Stimulated activated naive CD8-positive, alpha-beta T cell treated with anti-CD3 and anti-CD28 coated beads, Interleukin-15, Interleukin-2, amounts not matched to agents 100 U/mL and 50 U/mL, for 24 hours (primary cell): ENCODE measurements around the gene SH2D4B.

Source experiments
- ATAC-seq: fragments of 150-1000 bp; cut with Tn5 transposase; one replicate; pipeline ENCODE4 v1.10.0; 2021
- DNase-seq: peaks from one replicate; pipeline ENCODE4 v3.0.0; 2021

Gene SH2D4B

DNA sequence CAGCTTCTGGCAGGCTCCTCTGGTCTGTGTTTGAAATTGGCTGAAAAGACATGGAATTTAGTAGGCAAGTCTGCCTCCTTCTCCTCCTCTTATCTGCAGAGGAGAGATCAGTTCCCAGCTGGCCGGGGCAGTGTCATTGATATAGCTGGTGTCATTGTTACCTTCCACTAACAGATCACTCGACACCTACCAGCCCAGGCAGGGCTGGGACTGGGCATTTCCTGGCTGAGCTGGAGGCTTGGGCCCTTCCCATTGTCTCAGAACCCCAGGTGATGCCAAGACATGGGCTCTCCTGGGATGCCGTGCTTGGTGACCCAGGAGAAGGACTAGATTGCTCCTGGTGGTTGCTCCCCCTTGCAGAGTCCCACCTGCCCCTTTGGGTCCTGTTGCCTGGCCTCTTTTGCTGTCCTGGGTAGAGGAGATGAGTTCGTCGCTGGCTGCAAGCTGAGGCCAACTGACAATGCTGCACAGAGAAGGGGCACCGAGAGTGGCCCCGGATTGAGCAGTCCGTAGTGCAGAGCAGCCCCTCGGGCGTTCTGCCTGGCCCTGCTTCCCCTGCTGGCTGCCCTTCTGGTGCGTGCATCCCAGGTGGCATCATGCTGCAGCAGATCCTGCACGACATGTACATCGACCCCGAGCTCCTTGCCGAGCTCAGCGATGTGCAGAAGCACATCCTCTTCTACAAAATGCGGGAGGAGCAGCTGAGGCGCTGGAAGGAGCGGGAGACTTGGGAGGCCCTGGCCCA, at the start of gene SH2D4B:
Gene SH2D4B (plus strand): TSS at position 167 of the 745 bp plus-strand sequence. CDS start 430 bp downstream, at position 597.
- DNase-seq = no peak
- no peak for ATAC-seq

DNA sequence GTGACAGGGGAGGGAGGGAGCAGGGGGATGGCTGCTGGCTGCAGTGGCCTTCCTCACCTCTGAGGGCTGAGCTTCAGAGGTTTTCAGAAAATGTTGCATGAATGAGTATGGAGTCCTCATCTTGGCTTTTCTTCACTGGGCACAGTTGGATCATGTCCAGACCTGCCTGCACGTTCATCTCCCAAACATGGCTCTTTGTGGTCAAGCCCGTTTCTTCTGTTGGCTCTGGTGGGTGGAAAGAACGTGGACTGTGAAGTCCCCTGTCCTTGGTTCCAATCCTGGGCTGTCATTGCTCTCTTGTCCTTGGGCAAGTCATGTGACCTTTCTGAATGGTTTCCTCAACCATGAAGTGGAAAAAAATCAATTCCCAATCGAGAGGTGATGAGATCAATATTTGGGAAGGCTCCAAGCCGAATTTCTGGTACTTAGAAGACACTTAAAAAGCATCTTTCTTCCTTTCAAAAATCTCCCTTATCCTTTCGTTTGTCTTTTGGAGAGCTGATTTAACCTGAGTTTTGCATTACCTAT, 49.1 kb upstream of the SH2D4B start:
- no peak for ATAC-seq
- no peak for DNase-seq

DNA sequence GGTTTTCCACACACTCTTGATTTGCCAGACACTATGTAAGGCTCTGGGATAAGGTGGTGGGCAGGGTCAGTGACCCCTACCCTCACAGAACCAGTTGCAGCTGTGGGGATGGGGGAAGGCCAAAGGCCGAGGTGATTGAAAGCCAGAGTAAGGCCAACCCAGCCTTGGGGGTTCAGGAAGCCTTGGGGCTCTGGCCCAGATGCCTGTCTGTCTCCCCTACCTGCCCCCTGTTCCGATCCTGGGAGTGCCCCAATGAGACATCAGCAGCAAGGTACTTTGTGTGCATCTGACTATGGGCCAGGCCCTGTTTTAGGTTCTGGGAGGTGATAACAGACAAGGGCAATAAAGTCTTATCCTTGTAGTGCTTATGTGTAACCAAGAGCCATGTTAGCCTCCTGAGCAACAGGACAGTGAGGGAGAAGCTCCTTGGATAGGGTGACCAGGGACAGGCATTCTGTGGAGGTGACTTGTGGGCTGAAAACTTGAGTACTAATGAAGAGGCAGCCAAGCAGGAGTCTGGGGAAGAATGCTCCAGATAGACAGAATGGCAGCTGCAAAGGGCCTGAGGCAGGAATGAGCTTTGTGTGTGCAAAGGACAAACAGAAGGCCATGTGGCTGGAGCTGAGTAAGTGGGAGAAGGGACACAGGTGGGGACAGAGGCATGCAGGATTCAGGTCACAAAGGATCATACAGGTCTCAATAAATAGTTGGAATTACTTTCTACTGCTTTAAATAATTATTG, 48.2 kb upstream of the SH2D4B start:
- DNase-seq = no peak
- no peak for ATAC-seq

DNA sequence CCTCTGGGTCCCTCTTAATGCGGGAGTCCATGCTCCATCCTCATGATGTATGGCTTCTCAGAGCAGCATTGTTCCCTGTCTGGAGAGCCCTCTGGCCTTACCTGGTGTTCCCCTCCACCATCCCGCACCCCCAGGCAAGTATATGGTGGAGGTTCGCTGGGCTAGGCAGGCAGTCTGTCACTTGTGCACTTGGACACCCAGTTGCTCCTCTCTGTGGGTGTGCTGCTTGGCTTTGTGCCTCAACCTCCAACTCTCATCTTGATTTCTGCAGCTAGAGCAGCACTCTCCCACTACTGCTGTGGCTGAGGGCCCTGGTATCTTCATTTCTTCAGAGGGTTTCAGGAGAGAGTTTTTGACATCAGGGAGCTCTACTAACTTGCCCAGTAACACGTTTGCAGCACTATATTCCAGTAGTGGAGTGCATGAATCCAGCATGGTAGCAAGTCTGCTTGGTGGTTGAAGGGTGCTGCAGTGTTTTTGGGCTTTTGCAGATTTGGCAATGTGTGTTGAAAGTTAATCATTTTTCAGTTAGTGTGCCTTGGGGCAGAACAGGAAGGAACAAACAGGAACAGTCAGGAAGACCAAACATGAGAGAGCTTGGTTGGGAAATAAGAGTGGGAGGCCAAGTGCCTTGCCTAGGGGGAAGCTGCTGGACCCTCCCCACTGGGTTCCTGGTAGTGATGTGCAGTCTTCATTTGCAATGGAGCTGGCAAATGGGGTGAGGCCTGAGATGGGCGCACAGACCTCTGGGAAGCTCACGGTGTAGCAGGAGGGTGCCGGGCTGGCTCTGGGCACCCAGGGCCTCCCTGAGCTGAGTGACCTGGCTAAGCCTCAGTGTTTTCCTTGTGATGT, 46.2 kb upstream of the SH2D4B start:
- no peak for ATAC-seq
- DNase-seq = no peak

DNA sequence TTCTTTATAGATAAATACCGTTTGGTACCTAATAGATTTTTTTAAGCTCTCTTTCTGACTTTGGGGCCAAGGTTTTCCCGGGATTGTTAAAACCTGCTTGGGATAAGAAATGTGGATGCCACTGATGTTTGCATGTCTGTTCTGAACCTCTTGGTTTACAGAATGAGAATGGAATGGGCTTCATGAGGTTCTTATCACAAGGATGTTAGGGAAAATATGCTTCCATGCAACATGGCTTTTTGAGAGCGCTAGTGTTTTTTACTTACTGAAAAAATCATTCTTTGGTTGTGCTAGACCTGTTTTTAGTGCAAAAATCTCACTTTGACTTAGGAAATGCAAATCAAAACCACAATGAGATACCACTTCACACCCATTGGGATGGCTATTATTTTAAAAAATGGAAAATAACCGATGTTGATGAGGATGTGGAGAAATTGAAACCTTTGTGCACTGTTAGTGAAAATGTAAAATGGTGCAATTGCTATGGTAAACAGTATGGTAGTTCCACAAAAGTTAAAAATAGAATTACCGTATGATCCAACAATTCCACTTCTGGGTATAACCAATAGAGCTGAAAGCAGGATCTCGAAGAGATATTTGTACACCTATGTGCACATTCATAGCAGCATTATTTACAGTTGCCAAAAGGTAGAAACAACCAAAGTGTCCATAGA, 44.7 kb upstream of the SH2D4B start:
- DNase-seq (no peak), ATAC-seq (no peak)

DNA sequence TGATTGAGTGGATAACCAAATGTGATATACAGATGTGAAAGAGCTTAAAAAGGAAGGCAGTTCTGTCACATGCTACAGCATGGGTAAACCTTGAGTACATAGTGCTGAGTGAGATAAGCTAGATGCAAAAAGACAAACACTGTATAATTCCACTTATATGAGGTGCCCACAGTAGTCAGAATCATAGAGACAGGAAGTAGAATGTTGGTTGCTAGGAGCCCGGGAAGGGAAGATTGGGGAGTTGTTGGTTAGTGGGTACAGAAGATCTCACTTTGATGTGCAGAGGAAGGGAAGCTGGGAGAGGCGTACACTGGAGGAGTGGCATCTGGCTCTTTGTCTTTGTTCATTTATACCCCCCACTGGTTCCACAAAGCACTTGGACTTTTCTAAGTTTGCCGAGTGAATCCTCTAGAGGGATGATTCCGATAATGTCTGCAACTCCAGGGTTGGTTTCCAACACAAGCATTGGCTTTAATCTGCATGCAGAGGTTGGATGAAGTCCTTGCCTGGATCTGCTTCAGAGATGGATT, 44.1 kb upstream of the SH2D4B start:
- DNase-seq = no peak

DNA sequence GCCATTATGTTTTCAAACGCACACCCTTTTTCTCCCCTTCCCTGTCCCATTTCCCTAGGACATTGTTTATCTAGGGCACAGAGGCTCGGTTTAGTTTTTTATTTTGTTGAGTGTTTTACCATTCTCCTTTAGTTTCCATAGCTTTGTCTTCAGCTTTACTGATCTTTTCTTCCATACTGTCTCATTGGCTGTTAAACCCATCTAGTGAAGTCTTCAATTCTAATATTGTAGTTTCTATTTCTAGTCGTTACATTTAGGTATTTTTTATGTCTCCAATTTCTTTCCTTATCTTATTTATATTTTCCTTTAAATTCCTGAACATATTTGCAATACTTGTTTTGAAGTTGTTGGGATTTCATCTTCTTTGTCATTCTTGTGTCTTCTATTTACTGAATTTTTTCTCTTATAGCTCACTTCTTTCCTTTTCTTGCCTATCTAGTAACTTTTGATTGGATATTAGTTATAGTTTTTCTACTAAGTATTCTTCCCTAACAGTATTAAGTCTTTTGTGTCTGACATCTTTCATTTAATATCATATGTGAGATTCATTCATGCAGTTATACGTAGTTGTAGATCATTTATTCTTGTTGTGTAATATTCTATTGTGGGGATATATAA, 41.0 kb upstream of the SH2D4B start:
- no peak for ATAC-seq
- no peak for DNase-seq

More for the DNA sequence above, 44.1 kb upstream of the SH2D4B start:
- peak; percentile 64 for ATAC-seq

DNA sequence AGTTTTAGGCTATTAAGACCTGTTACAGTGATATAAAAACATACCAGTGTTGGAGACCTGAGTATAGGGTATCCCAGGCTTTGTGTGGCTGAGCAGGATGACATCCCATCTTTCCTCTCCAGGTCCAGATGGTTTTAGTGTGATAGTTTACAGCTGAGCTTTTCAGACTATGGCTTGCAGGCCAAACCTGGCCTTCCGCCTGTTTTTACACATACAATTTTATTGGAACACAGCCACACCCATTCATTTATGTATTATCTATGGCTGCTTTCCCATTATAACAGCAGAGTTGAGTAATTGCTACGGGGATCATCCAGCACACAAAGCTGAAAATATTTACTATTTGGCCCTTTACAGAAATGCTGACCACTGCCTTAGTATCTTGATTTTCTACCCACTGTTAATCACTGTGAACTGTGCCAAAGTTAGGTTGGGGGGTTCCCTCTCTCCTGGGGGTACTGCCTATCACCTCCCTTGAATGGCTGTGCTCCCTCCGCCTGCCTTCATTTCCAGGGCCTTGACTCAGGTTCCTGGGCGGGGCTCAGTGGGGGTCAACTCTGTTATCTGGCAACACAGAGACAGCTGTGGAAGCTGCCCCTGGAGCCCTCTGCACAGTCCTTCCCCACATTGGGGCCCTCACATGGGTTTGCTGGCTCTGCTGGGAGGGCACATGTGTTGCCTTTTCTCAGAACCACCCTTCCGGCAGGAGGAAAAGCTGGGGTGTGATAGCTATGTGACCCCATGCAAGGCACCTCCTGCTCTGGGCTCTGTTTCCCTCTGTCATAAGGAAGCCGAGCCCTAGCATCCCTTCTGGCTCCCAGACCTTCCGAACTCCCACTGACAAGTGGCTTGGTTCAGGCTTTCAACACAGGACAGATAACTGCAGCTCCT, 40.3 kb upstream of the SH2D4B start:
- ATAC-seq = no peak
- no peak for DNase-seq

DNA sequence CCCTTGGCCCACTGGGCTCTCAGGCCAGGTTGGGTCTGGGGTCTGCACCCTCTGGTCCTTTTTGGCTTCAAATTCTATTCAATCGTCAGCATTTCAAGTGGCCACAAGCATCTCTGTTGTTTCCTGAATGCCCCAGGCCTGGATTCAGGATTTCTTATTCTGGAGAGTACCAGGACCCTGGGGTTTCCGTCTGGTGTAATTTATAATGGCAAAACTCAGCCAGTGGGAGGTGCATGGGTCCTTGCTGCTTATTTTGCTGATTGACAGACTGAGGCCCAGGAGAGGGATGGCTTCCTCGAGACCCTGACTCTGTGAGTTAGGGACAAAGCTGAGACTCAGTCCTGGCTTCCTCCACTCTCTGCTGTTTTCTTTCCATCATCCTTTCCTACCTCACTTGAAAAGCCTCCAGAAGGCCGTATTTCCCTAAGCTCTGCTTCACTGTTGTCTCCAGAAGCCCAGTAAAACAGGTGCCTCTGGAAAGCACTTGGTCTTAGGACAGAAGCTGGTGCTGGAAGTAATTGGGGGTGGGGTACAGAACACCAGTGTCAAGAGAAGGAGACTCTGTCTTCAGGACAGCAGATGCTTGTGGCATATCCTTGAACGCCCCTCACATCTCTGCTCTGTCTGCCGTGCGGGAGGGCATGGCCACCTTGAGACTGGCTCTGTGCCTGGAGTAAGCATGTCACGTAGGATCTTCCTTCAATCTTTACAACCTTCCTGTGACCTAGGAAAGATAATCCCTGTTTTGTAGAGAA, 39.4 kb upstream of the SH2D4B start:
- peak; percentile 4 for ATAC-seq
- no peak for DNase-seq

DNA sequence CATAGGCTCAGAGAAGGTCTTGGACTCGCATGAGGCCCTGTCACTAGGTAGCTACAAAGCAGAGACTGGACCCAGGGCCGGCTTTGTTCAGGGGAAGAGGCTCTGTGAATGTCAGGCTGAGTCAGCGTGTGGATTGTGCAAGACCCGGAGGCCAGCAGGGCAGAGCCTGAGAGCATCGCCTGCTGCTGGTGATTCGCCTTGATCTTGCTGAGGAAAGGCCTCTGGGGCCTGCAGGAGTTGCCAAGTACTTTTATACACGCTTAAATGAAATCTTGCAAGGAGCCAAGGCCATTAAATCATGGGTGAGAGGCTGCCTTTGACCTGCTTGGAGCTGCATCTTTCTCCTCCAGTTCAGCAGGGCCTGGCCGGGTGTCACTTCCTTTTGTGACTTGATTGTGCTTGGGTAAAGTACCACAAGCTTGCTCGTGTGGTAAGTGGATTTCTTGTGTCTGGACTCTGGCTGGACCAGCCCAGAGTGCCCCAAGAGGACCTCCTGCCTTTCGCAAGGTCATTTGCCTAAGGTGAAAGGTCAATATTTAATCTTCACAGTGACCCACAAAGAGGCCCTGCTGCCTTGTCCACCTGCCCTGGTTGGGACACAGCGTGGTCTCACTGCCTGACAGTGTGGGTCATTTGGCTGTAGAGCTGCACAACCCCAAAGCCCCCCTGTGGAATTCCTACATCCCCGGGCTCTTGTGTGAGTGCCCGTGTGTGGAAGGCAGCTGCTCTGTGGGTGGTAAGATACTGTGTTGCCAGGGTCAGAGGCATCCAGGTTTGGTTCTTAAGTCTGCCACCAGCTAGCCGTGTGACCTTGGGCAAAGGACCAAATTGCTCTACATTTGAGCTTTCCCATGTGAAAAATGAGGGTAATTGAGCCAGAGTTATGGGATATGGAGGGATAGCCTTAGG, 38.6 kb upstream of the SH2D4B start:
- peak; percentile 80 for DNase-seq
- ATAC-seq = peak; percentile 86

DNA sequence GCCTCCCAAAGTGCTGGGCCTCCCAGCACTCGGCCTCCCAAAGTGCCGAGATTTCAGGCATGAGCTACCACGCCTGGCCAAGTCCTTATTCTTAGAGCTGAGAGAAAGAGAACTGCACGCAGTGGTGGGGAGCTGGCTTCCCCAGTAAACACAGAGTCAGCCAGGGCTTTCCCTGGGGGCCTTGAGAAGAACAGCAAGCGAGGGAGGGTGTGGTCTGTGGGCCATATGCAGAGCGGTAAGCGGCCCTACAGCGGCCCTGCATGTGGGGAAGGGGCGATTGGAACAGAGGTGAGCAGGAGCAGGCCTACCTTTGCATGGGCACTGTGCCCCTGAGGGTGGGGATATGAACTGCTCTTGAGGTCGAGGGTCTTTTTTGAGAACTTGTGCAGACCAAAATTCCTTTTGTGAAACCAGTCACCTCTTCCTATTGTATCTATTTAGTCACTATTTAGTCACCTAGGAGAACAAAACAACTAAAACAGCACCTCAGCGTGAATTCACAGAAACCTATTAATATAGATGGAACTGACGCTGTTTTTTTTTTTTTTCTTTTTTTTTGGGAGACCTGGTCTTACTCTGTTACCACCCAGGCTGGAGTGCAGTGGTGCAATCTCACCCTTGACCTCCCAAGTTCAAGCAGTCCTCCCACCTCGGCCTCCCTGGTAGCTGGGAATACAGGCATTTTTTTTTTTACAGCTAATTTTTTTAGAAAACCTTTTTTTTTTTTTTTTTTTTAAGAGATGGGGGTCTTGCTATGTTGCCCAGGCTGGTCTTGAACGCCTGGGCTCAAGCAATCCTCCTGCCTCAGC, 36.9 kb upstream of the SH2D4B start:
- ATAC-seq (peak; percentile 47), DNase-seq (peak; percentile 62)

DNA sequence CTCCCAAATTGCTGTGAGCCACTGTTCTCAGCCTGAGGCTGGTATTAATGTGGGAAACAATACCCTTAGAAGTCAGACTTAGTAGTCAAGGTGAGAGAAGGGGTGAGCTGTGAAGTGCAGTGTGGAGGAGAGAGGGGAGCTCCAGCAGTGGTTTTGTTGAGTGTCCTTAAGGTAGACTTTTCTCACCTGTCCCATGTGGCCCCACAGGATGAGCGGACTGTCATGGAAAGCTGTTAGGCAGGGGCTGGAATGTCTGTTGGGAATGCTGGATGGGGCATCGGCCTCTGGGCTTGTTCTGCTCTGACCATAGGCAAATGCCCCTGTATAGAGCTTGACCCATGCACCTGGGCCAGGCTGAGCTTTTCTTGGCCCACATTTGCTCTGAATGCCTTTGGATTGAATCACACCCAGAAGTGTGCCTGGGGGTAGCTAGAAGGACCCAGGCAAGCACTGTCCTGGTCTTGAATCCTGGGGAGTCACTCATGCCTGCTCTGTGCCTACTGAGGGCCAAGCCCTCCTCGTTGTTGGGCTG, 36.3 kb upstream of the SH2D4B start:
- DNase-seq = no peak

DNA sequence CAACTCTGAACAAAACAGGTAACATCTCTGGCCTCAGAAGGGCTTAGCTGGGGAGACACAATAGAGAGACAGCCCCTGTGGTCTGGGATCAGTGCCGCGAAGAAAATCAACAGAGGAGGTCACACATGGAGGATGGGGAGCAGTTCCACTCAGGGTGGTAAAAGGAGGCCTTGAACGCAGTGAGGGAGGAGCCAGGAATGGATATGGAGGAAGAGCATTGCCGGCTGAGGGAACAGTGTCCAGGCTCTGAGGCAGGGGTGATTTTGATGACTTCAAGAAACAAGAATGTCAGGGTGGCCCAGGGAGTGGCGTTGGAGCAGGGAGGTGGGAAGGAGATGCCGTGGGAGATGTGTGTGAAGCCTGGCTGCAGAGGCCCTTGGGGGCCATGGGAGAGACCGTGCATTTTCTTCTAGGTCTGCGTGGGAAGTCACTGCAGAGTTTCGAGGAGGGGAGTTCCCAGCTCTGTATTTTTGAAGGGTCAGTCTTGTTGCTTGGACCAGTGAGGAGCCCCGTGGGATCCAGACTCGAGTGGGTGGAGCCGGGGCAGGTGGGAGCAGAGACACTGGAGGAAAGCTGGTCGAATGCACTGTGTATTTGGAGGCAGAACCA, 35.7 kb upstream of the SH2D4B start:
- ATAC-seq (no peak), DNase-seq (no peak)

More for the DNA sequence above, 36.3 kb upstream of the SH2D4B start:
- ATAC-seq = no peak

DNA sequence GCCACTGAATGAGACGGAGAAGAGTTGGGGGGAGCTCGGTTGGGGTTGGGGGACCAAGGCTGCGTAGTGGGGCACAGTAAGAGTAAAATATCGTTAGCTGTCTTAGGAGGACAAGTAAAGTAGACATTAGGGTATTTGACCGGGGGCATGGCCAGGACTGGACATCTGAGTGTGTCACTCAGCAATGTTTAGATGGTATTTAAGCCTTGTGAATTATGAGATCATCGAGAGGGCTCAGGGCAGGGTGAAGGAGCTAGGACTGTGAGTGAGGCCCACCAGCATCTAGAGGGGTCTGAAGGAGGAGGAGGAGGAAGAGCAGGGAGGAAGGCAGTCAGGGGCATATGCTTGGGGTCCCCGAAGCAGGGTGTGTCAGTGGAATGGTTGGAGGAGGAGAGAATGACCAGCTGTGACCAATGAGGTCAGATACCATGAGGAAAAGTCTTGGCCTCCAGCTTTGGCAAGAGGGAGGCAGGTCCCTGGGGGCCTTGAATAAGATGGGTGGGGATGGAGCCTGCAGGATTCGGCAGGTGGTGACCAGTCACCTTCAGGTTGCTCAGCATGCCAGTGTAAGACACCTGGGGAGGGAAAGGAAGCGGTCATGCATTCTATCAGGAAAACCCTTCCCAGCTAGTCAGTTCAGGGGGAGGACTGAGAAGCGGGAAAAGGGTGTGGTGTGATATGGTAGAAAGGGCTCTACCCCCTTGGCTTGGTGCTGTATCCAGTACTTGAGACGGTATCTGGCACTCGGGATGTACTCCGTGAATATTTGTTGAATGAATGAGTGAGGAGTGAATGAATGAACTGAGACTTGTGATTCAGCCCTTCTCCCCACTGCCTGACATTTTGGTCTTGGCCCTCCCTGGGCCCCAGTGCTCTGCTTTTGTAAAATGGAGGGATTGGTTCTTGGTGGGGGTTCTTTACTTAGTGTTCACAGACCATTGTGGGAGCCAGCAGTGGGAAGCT, 34.8 kb upstream of the SH2D4B start:
- ATAC-seq (no peak), DNase-seq (no peak)

DNA sequence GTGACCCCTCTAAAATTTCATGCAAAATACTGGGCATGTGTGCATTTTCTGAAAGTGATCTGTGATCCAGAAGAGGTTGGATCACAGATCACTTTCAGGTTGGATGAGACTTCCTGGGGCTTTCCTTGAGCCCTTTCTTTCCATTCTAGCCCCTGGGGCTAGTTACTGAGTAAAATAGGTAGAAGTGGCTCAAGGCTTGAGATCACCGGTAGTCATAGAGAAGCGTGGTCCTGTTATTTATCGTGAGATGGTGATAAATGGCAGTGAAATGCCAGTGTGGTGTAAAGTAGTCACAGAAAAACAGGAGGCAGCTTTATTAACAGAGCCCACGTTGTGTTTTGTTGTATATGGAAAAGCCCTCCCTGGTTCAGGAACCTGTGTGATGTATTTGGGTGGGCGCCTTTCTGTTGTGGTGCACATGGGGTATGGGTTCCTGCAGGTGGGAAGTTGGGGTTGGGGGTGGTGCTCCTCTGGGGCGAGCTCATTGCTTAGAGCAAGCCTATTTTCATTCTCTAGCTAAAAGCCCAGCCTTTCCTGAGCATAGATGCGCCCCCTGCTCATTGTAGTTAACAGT, 34.0 kb upstream of the SH2D4B start:
- ATAC-seq (no peak), DNase-seq (no peak)
